ENCODE data around the gene PUSL1. TPM values are rescaled to one million over a fixed set of nuclear protein-coding genes. Genes with fewer than 3 reads are reported as not detected.

Gene PUSL1
- total and polyA plus RNA-seq, 2 of the 13 experiments (the other 11 are each of a cell fraction or from before 2014, with no cell fraction given): 8.3 to 22.2 TPM

- TF ChIP-seq PRDM4 (CRISPR knock-in tag; IDR thresholded peaks at IDR 0.05; ENCODE audit: borderline replicate concordance) (no peak), SRY (CRISPR knock-in tag; IDR thresholded peaks at IDR 0.05) (0 out of 2 replicates have a peak, but pooled peaks have one; percentile 23), BCLAF1 (IDR thresholded peaks at IDR 0.05) (no peak), GMEB2 (CRISPR knock-in tag; IDR thresholded peaks at IDR 0.05; ENCODE audit: low read depth) (no peak), ZNF672 (CRISPR knock-in tag; IDR thresholded peaks at IDR 0.05) (no peak), ZNF142 (CRISPR knock-in tag; IDR thresholded peaks at IDR 0.05) (peak; percentile 48), KDM3A (CRISPR knock-in tag; IDR thresholded peaks at IDR 0.05; ENCODE audit: low read depth) (no peak), ZNF503 (CRISPR knock-in tag; IDR thresholded peaks at IDR 0.05) (no peak; the same call in 1 of the 2 replicates), ZNF766 (CRISPR knock-in tag; IDR thresholded peaks at IDR 0.05; ENCODE audit: borderline replicate concordance) (0 out of 2 replicates have a peak, but pooled peaks have one; percentile 6), ZBTB38 (CRISPR knock-in tag; IDR thresholded peaks at IDR 0.05) (0 out of 2 replicates have a peak, but pooled peaks have one; percentile 16), NFE2L2 (IDR thresholded peaks at IDR 0.05; ENCODE audit: low read length) (peak; percentile 39; the same call in 1 of the 2 replicates), ZNF264 (CRISPR knock-in tag; IDR thresholded peaks at IDR 0.05) (peak; percentile 56; the same call in 1 of the 2 replicates)
Measured at GRCh38 chr1:1305300-1306069, 2.9 kb upstream of the PUSL1 start (continued).

Measured in HepG2 (cell line).